RCC 7860 (cell line): ENCODE data around the gene ELAVL4.
"Not testable (repeated sequence)": the region's sequence is repeated elsewhere in the genome, so short reads cannot be mapped to it uniquely, and the experiment has no call there.

Experiments used
- DNase-seq: peaks from one replicate; pipeline ENCODE4 v3.0.0-alpha.2; 2015; ENCODE audit warnings: low spot score
- FAIRE-seq: peaks from 2 replicates; lab custom pipeline; 2012; peaks lifted over from hg19 to GRCh38; lab: Jason Lieb, UNC

ELAVL4 gene

DNA sequence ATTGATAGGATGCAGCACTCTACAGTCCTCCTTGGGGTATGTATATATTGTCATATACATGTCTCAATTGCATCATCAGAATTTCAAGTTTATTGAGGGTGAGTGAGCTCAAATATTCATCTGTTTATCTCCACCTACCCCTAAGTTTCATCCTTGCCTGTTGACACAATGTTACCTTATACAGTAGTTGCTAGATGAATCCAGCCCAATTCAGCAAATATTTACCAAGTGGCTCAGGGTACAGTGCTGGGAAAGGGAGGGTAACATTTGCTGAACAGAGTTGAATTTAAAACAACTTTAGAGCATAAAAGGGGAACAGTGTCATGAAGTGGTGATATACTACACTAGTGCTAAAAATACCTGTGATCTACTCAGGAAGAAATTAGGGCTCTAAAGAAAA lies 14.4 kb downstream of the ELAVL4 start:
- no peak for DNase-seq

DNA sequence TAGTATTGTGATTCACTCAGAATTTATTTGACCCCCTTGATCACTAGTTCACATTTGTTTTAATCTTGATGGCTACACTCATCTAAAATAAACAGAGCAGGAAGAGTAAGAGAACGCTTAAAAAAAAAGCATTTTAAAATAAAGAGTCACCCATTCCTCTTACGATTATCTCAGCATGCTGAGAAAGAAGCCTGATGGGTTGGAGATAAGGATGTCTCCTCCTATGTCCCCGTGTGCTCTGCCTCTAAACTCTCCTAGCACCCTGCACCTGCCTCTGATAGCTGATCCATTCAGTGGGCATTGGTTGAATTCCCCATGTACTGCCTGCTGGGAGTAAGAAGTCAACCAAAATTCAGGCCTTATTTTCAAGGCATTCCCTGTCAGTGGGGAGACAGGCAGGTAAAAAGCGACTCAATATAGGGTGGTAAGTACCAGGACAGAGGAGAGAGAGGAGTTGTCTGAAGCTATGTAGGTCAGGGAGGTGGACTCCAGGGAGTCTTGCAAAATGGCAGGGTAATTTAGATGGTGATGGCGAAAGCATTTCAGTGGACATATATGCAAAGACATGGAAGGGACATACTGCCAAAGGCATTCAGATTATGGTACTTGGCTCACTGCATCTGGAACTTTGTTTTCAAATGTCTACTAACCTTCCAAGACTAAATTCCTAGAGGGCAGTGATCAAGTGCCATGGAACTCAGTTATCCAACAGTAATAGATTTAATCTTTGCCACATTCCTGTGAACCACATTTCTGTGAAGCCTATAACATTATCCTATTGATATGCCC lies 18.4 kb downstream of the ELAVL4 start:
- DNase-seq (no peak), FAIRE-seq (no peak)

More for the DNA sequence above, 14.4 kb downstream of the ELAVL4 start:
- FAIRE-seq = no peak

- FAIRE-seq (no peak), DNase-seq (no peak)
These were observed 20.5 kb downstream of the ELAVL4 start for GRCh38 chr1:50129201-50129600.

DNA sequence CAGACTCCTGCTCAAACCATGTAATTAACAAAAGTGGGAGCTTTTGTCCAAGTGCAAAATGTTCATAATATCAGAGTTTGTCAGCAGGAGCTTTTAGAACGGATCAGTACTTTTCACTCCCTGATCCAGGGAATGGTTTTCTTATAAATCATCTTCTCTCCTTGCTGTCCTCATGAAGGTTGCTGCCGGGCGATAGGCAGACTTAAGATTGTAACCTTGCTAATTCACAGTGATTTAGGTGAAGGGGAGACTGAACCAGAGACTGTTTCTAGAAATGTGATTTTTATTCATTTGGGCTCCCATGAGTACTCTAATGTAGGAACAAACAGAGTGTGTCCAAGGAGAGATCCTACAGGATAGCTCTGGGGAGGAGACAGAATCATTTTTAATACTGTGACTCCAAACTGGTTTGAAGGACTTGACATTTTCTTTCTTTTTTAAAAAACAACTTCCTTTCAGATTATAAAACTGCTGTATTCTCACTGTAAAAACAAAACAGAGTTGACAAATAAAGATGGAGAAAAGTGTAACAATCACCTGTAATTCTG lies 23.7 kb downstream of the ELAVL4 start:
- FAIRE-seq = no peak
- DNase-seq = no peak

- FAIRE-seq (no peak), DNase-seq (no peak)
These were observed 27.0 kb downstream of the ELAVL4 start for GRCh38 chr1:50135716-50136115.

GRCh38 chr1:50139339-50140181 lies 30.8 kb downstream of the ELAVL4 start:
- DNase-seq (no peak), FAIRE-seq (no peak)

DNA sequence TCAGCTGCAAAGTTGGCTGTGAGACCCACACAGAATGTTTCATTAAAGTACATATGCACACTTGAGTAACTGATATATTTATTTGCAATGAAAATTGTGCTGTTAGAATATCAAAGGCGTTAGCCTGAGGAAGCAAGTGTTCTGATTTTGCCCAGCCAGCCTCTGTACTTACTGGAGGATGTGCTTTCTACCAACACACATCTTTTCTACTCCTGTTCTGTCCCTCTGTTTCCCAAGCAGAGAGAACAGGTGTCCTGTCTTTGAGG lies 31.4 kb downstream of the ELAVL4 start:
- DNase-seq (no peak), FAIRE-seq (no peak)

GRCh38 chr1:50147191-50147850 lies 38.6 kb downstream of the ELAVL4 start:
- no peak for FAIRE-seq
- DNase-seq = no peak

- FAIRE-seq (no peak), DNase-seq (no peak)
These were observed 39.6 kb downstream of the ELAVL4 start for GRCh38 chr1:50148142-50148923.

DNA sequence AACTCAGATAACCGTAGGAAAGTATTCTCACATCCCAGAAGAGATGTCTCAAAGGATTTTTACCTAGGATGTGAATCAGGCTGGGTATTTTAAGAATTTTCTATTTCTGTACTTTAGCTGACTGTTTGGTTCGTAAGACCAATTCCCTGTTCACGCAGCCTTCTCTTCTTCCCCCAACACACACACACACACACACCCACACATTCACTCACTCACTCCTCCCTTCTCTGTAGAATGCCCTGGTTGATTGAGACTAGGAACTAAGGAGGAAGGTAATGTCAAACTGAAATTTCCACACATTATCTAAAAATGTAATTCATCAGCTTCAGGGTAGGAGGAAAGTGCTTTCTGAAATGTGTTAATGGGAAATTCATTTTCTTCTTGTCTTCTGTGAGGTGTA lies 43.5 kb downstream of the ELAVL4 start:
- FAIRE-seq = no peak
- DNase-seq = no peak

DNA sequence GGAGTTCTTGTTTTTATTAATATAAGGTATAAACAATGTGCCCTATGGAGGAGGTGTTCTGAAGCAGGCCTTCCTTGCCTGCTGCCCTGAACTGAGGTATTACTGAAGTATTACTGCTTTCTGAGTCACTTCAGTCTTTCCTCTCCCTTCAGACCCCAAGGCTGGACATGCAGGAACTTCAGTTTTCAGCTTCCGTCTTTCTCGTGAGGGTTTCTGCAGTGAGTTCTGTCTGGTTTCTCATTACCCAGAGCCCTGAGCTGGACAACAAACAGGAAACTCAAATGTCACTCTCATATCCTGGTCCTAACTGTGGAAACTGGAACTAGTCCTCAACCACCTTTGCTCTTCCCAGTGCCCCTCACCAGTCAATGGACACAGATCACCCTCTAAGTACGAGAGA lies 46.8 kb downstream of the ELAVL4 start:
- FAIRE-seq (no peak), DNase-seq (no peak)

- DNase-seq = no peak
- FAIRE-seq = no peak
These were observed 47.7 kb downstream of the ELAVL4 start for GRCh38 chr1:50156241-50157010.

- no peak for DNase-seq
- no peak for FAIRE-seq
These were observed 48.7 kb downstream of the ELAVL4 start for GRCh38 chr1:50157306-50157941.

DNA sequence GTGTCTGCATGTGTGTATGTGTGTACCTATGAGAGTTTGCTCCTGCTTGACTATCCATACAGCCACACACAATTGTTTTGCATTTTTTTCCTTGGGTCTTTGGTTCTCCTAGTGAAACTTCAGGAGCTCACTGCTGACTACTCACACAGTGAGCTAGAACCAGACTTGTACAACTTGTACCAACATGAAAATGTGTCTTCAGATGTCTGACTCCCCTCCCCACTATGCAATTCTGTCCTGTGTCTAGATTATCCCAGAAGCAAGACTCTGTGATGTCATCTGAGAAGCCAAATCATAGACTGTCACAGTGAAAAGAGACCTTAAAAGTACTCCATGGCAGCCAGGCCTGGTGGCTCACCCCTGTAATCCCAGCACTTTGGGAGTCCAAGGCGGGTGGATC lies 49.7 kb downstream of the ELAVL4 start:
- DNase-seq (no peak), FAIRE-seq (no peak)

DNA sequence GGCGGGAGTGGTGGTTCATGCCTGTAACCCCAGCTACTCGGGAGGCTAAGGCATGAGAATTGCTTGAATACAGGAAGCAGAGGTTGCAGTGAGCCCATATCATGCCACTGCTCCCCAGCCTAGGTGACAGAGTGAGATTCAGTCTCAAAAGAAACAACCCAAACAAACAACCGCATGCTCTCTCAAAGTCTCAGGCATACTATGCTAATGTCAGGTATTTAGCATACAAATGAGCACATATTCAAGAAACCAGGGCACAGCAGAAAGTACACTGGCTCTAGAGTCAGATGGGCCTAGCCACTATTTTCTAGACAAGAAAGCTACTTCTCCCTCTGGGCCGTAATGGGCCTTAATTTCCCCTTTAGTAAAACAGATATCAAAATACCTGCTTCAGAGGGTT lies 55.0 kb downstream of the ELAVL4 start:
- FAIRE-seq (no peak), DNase-seq (no peak)

- not testable (repeated sequence) for DNase-seq, FAIRE-seq
These were observed 57.6 kb downstream of the ELAVL4 start for GRCh38 chr1:50166351-50166750.

GRCh38 chr1:50172299-50172698 lies 63.6 kb downstream of the ELAVL4 start:
- FAIRE-seq = no peak
- no peak for DNase-seq

- DNase-seq (no peak), FAIRE-seq (no peak)
These were observed 65.4 kb downstream of the ELAVL4 start for GRCh38 chr1:50174101-50174500.
